ENCODE measurements around the gene NFATC3. TPM values are rescaled to one million over a fixed set of nuclear protein-coding genes. Genes with fewer than 3 reads are reported as not detected.

NFATC3 gene
- total and polyA plus RNA-seq, 2 of the 8 experiments (the other 6 are each of a cell fraction or from before 2014, with no cell fraction given): 17.6 to 34.5 TPM

- TF ChIP-seq CBX8 (IDR thresholded peaks at IDR 0.05; ENCODE audit: borderline replicate concordance, low read depth, low read length): no peak
- no peak for TF ChIP-seq CTCF (IDR thresholded peaks at IDR 0.05; ENCODE audit: control extremely low read depth in 1 of 3, insufficient read depth in 1 of 3, low read depth in 1 of 3, low read length in 3 of 3)
- no peak for TF ChIP-seq EP300 (IDR thresholded peaks at IDR 0.05; ENCODE audit: borderline replicate concordance in 1 of 2, low read depth in 2 of 2, low read length in 2 of 2)
- no peak for TF ChIP-seq SUZ12 (IDR thresholded peaks at IDR 0.05; ENCODE audit: low read length)
- no peak for TF ChIP-seq CEBPB (IDR thresholded peaks at IDR 0.05; ENCODE audit: low read depth, low read length)
- no peak for TF ChIP-seq CBX5 (IDR thresholded peaks at IDR 0.05; ENCODE audit: low read depth, low read length)
Observed at GRCh38 chr16:68079626-68080344, 5.4 kb upstream of the NFATC3 start (continued).

All from H1 (cell line).